Measurements from ENCODE around the gene BGLAP. TPM values are rescaled to one million over a fixed set of nuclear protein-coding genes. Genes with fewer than 3 reads are reported as not detected.

Gene BGLAP
- total RNA-seq, 1 experiment from 2014 or later, result 2.4 TPM

DNA sequence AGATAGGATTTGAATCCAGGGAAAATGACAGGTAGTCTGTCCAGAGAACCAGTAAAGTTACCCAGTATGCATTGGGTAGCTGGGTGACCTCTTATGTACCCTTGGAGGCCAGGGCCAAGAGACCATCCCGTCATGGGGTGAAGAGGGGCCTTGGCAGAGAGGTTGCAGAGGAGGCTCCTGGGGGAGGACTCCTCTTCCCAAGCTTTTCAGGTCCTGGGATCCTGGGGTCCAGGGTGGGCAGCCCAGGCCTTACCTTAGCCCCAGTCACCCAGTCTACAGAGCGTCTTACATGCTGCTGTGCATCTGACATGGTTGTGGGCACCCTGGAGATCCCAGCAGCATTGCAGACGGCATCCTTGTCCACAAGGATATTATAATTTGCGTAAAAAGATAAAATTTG is 15.2 kb upstream of the BGLAP start:
- H3K79me2 ChIP-seq (ENCODE audit: insufficient read depth, low read length), result no peaks in the 10 kb centered on the region
- no peak overlapping the region for H3K18ac ChIP-seq (ENCODE audit: insufficient read length, low read depth, low read length)
- Mint-ChIP-seq H3K4me1 (peaks cover 5 to 7% of the 10 kb centered on the region in 2 experiments), H3K27ac (0 out of 7 replicates have a peak overlapping the region, but pooled peaks of 1 of the 3 experiments have one; percentile 29), H3K9me3 (no peaks in the 10 kb centered on the region), H3K4me3 (no peak overlapping the region), H3K36me3 (ENCODE audit: insufficient read depth in 1 of 3, low read depth in 3 of 3) (peaks cover 26 to 63% (median 53%) of the 10 kb centered on the region in 3 experiments), H3K27me3 (ENCODE audit: low read depth) (no peaks in the 10 kb centered on the region)
- no peak overlapping the region for H3T11ph ChIP-seq (ENCODE audit: low read length)
- no peaks in the 10 kb centered on the region for H3K79me1 ChIP-seq (ENCODE audit: insufficient read depth, low read depth, low read length, poor library complexity, severe bottlenecking)
- H3K9me3 ChIP-seq (ENCODE audit: control insufficient read depth, low read depth, low read length), result no peaks in the 10 kb centered on the region
- no peak for DNase-seq
- H4K20me1 ChIP-seq (ENCODE audit: control insufficient read depth, insufficient read depth, insufficient read length), result peaks cover 2% of the 10 kb centered on the region
- H3K4me2 ChIP-seq (ENCODE audit: insufficient read depth, insufficient read length, low read length), result no peak overlapping the region
- TF ChIP-seq, protein P1, sequence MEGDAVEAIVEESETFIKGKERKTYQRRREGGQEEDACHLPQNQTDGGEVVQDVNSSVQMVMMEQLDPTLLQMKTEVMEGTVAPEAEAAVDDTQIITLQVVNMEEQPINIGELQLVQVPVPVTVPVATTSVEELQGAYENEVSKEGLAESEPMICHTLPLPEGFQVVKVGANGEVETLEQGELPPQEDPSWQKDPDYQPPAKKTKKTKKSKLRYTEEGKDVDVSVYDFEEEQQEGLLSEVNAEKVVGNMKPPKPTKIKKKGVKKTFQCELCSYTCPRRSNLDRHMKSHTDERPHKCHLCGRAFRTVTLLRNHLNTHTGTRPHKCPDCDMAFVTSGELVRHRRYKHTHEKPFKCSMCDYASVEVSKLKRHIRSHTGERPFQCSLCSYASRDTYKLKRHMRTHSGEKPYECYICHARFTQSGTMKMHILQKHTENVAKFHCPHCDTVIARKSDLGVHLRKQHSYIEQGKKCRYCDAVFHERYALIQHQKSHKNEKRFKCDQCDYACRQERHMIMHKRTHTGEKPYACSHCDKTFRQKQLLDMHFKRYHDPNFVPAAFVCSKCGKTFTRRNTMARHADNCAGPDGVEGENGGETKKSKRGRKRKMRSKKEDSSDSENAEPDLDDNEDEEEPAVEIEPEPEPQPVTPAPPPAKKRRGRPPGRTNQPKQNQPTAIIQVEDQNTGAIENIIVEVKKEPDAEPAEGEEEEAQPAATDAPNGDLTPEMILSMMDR (conservative IDR thresholded peaks at IDR 0.05), result no peak
- no peak overlapping the region for H2BK5ac ChIP-seq (ENCODE audit: insufficient read length, low read length)
- H4K5ac ChIP-seq (ENCODE audit: insufficient read length, low read depth, low read length), result no peak overlapping the region
- H2BK120ac ChIP-seq (ENCODE audit: low read depth, low read length, poor library complexity, severe bottlenecking), result no peak overlapping the region
- no peak overlapping the region for H4K8ac ChIP-seq (replicated peaks; ENCODE audit: insufficient read length, low read depth, low read length)
- H4K91ac ChIP-seq (ENCODE audit: insufficient read length, low read depth, low read length), result no peak overlapping the region
- no peaks in the 10 kb centered on the region for H3K4me1 ChIP-seq (ENCODE audit: insufficient read depth, low read length)
- no CpG with 5 or more reads among the region's 4 CpGs for WGBS (ENCODE audit: extremely low coverage, insufficient read length, low lambda C conversion rate)
- H2AFZ ChIP-seq (ENCODE audit: low read length), result no peak overlapping the region
- no peaks in the 10 kb centered on the region for H3K23me2 ChIP-seq (ENCODE audit: insufficient read length, low read depth, low read length, poor library complexity, severe bottlenecking)
- H2BK12ac ChIP-seq (ENCODE audit: insufficient read length, low read depth, low read length), result no peak overlapping the region
- no peak overlapping the region for H3K14ac ChIP-seq (ENCODE audit: insufficient read depth, low read length)
- H3K56ac ChIP-seq (ENCODE audit: insufficient read length, low read depth, low read length), result no peak overlapping the region
- H3K23ac ChIP-seq (ENCODE audit: insufficient read length, low read depth, low read length), result no peak overlapping the region
- no peak overlapping the region for H3K9ac ChIP-seq (ENCODE audit: extremely low read depth, insufficient read length, low read length)
- H2BK20ac ChIP-seq (ENCODE audit: low read depth, low read length, poor library complexity, severe bottlenecking), result no peak overlapping the region
- H2AK5ac ChIP-seq (ENCODE audit: insufficient read length, low read length), result no peak overlapping the region
- no peaks in the 10 kb centered on the region; the same call in 1 of the 2 replicates for H3K27me3 ChIP-seq (ENCODE audit: insufficient read depth, low read length)
- no peak overlapping the region for H3K4ac ChIP-seq (ENCODE audit: low read depth, low read length)
- H2BK15ac ChIP-seq (ENCODE audit: low read depth, low read length), result no peak overlapping the region
- H3K27ac ChIP-seq (ENCODE audit: insufficient read length, low read depth, low read length), result no peak overlapping the region

Data from H9 (cell line).